Astrocyte of the spinal cord (primary cell): ENCODE measurements around the gene SEC22A.
"Not testable (repeated sequence)": the region's sequence is repeated elsewhere in the genome, so short reads cannot be mapped to it uniquely, and the experiment has no call there.

Source experiments
- DNase-seq: peaks from one replicate; pipeline ENCODE4 v3.0.0; 2011; ENCODE audit warnings: low read depth, low spot score
- H3K4me3 ChIP-seq: 2 replicates; pipeline ENCODE4 v1.5.1; 2011; ENCODE audit warnings: low read depth, mild to moderate bottlenecking, low read length, moderate library complexity
- in situ Hi-C: cut with HindIII; loops from 2 replicates; pipeline ENCODE4 v1.10.0; 2017; ENCODE audit warnings: low sequenced_read_pairs
- TF ChIP-seq, protein P1 (sequence below): IDR thresholded peaks from 2 replicates; pipeline ENCODE4 v1.5.1; 2012; ENCODE audit warnings: low read depth, mild to moderate bottlenecking, low read length, inconsistent platforms

Gene SEC22A

DNA sequence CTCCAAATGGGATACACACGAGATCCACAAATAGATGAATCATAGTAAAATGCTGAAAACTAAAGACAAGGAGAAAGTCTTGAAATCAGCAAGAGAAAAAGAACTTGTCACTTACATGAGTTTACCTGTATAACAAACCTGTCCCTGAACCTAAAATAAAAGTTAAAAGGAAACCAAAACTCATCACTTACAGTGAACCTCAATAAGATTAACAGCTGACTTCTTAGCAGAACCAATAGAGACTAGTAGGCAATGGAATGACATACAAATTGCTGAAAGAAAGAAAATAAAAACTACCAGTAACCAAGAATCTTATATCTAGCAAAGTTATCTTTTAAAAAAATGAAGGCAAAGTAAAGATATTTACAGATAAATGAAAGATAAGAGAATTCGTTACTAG is 27.4 kb downstream of the SEC22A start:
- H3K4me3 ChIP-seq = no peak overlapping the region
- in situ Hi-C loops = no loop called here
- DNase-seq = peak; percentile 24
- TF ChIP-seq, protein P1, sequence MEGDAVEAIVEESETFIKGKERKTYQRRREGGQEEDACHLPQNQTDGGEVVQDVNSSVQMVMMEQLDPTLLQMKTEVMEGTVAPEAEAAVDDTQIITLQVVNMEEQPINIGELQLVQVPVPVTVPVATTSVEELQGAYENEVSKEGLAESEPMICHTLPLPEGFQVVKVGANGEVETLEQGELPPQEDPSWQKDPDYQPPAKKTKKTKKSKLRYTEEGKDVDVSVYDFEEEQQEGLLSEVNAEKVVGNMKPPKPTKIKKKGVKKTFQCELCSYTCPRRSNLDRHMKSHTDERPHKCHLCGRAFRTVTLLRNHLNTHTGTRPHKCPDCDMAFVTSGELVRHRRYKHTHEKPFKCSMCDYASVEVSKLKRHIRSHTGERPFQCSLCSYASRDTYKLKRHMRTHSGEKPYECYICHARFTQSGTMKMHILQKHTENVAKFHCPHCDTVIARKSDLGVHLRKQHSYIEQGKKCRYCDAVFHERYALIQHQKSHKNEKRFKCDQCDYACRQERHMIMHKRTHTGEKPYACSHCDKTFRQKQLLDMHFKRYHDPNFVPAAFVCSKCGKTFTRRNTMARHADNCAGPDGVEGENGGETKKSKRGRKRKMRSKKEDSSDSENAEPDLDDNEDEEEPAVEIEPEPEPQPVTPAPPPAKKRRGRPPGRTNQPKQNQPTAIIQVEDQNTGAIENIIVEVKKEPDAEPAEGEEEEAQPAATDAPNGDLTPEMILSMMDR = no peak

GRCh38 chr3:123236902-123237301 is 35.2 kb downstream of the SEC22A start:
- H3K4me3 ChIP-seq = no peak overlapping the region
- TF ChIP-seq, protein P1 = no peak
- in situ Hi-C loops = no loop called here
- no peak for DNase-seq

GRCh38 chr3:123239186-123239585 is 37.4 kb downstream of the SEC22A start:
- DNase-seq, in situ Hi-C loops, H3K4me3 ChIP-seq: not testable (repeated sequence)

GRCh38 chr3:123239756-123240155 is 38.0 kb downstream of the SEC22A start:
- no peak for DNase-seq
- no peak overlapping the region for H3K4me3 ChIP-seq
- in situ Hi-C loops = no loop called here
- TF ChIP-seq, protein P1 = no peak

DNA sequence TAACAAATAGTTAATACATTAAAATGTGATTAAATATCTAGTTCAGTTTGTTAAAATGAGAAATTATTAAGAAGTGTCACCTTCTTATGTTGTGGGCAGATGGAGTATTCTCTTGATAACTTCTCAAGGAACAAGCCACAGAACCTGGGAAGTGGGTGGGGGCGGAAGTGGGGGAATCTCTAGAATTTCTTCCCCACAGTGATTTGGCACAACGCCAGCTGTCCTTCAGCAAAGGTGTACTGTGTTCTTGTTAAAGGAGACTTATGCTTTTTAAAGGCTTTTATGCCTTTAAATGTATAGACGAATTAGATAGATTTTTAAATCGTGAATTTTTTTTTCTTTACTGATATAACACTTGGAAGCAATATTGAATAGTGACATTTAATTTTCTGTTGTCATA is 42.4 kb downstream of the SEC22A start:
- in situ Hi-C loops = no loop called here

DNA sequence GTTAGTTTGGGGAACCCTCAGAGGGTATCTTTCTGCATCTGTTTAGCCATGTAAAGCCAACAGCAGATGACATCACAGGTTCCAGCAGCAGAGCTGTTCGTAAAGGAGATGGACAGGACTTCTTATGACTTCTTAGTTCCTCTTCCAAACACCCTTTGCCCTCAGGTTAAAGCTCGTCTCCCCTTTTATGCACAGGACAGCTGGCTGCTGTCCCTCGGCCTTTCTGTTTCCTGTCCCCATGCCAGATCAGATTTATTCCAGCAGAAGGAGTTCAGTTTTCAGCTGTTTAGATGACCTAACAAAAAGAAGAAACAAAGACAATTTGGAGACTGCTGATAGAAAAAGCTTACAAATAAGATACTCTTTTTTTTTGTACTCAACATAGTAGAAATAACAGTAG is 45.1 kb downstream of the SEC22A start:
- TF ChIP-seq, protein P1 = no peak
- in situ Hi-C loops = no loop called here
- no peak for DNase-seq
- no peak overlapping the region for H3K4me3 ChIP-seq

More for the DNA sequence above, 42.4 kb downstream of the SEC22A start:
- TF ChIP-seq, protein P1 = no peak
- no peak overlapping the region for H3K4me3 ChIP-seq
- no peak for DNase-seq

DNA sequence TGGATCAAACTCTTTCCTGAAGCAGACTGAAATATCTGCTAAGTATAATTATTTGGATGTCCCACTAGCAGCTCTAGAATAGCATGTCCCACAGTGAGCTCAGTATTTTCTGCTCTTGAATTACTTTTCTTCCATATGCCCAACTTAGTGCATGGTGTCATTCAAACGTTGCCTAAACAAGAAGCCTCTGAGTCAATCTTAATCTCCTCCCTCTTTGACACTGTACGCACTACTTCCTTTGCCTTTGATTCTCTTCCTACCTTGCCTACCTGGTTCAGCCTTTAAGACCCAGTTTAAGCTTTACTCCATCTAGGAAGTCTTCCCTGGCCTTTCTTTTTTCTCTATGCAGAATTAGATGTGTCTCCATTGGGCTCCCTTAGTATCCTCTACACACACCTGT is 54.5 kb downstream of the SEC22A start:
- in situ Hi-C loops = no loop called here
- H3K4me3 ChIP-seq = no peak overlapping the region
- DNase-seq = no peak
- TF ChIP-seq, protein P1 = no peak
